NCI-H748 treated with DMSO at 0.1 percent for 48 hours (cell line): ENCODE data around the gene HSPB3.
"Not testable (repeated sequence)": the region's sequence is repeated elsewhere in the genome, so short reads cannot be mapped to it uniquely, and the experiment has no call there.

Experiments
- DNase-seq: peaks from one replicate; lab custom pipeline; 2025; lab: John Stamatoyannopoulos, UW

The HSPB3 gene

DNA sequence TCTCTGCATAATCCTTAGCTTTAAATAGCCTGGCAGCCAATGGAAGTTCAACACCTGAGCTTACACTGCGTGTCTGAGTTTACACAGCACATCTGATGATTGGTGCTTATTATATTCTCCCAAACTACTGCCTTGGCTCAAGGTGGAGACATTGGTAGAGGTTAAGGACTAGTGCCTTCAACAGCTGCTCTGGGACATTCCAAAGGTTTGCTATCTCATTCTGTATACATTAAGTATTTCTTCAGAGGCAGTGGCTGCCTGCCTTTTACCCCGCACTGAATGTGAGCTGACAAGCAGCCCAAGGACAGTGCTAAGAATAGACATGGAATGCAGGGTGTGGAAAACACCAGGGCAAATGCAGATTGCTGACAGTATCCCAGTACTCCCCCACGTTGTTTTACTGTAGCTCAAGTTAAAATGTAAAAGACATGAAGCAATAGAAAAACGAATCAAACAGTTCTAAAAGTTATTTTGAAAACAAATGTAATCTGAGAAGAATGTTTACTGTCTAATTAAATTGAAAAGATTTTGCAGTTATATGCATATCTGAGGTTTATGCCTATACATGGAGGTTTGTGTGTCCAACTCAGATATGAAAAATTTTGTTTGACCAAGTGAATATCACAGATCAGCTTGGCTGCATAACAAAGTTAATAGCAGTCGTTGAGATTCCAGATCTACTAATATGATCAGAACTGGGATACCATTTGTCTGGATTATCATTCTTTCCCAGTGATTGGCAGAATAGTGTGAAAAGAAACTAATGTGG is 1.8 kb downstream of the HSPB3 start:
- no peak for DNase-seq

DNA sequence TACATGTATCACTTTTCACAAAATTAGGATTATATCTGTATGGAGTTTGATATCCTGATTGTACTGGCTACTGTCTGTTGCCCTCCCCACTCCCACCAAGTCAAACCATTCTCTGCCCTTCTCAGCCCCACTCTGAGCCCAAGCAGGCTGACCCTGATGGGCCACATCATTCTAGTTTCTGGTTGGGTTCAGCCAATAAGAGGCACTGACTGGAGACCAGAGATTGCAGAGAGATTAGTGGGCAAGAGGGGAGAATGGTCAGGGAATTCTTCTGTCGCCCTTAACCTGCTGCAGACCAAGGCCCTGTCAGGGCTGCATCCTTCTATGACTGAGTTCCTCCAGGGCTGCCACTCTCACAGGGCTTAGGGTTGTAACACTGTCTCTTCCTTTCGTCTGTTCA is 2.7 kb downstream of the HSPB3 start:
- no peak for DNase-seq

- DNase-seq = no peak
Observed at GRCh38 chr5:54460181-54460919, 4.9 kb downstream of the HSPB3 start.

- no peak for DNase-seq
Observed at GRCh38 chr5:54462281-54462680, 6.8 kb downstream of the HSPB3 start.

GRCh38 chr5:54463713-54464112 is 8.2 kb downstream of the HSPB3 start:
- DNase-seq = no peak

DNA sequence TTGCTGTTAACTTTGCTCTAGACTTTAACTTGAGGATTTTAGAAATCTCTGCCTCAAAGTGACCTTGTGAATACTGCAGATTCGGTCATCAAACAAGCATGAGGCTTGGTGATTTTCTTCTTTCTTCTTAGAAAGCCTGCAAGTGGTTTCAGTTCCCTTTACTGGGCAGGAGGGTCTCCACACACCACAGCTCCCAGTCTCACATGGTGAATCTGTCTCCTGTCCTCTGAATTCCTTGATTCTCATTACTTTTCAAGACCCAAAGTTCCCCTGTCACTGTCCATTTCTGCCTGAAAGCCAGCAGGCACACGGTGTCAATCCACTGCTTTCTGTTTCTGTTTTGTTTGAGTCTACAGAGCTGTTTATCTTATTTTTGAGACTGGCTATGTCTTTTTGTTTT is 14.1 kb downstream of the HSPB3 start:
- DNase-seq = no peak

DNA sequence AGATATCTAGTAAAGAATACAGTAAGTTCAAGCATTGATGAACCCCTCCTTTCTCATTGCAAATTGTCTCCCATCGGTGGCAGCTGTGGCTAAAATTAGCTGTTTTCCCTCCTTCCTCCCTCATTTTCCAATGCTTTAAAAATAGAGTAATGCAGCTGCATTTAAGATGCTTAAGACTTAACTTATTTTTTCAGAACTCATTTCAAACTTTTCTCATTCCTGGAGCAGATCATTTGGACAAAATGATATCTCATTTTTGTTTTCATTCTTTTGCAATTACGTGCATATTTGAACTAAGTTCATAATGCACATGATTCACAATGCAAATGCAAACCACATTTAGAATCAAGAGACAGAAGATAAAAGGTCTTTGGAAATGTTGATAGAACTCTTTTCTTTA is 14.6 kb downstream of the HSPB3 start:
- no peak for DNase-seq

DNA sequence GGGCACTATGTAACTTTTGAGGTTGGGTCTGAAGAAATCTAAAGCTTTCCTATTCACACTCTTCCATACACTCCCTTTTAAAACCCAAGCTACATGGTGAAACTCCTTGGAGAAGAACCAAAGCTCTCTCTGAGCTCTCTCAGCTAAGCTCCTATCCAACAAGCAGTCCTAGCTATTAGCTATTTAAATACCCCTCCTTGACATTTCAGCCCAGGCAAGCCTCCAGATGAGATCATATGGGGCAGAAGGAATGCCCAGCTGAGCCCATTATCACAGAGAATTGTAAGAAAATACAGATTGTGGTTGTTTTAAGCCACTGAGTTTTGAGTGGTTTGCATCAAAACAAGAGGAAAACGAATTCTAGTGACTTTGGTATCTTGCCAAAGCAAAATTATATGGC is 15.2 kb downstream of the HSPB3 start:
- no peak for DNase-seq

DNA sequence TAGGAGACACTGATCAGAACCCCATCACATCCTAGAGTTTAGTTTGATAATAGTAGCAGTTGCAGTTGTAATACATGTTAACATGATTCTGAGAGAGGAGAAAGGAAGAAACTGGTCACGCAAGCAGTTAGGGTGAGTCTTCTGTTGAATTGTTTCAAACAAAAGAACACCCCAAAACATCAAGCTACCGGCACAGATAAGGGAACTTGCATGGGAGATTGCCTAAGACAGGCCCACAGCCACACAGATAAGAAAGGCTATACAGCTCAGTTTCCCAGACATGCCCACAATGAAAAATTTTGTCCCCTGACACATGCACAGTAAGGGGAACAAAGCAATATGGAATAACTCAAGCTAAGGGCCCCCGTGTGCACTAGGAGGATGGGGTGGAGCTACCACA is 15.9 kb downstream of the HSPB3 start:
- DNase-seq = no peak

GRCh38 chr5:54476682-54477081 is 21.2 kb downstream of the HSPB3 start:
- no peak for DNase-seq

DNA sequence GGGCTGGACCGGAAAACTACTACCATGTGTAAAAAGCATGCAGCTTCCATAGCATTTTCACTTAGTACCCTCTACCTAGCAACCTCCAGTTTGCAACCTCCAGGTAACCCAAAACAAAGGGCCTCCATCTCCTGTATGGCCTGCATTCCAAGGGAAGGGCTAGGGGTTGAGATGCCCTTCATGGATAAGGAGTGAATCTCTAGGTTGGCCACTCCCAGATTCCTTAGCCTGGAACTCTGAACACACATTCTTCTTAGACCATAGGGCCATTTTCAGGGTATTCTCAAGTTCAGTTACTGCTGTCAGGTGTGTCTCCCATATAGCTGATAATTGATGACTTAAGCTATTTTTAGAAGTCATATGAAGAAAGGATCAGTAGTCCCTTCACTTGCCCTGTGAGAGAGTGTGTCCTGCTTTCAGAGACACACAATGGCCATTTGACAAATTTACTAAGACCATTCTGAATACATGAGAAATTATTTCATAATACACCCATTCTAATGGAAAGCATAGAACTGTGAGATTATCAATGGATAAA is 22.5 kb downstream of the HSPB3 start:
- no peak for DNase-seq

DNA sequence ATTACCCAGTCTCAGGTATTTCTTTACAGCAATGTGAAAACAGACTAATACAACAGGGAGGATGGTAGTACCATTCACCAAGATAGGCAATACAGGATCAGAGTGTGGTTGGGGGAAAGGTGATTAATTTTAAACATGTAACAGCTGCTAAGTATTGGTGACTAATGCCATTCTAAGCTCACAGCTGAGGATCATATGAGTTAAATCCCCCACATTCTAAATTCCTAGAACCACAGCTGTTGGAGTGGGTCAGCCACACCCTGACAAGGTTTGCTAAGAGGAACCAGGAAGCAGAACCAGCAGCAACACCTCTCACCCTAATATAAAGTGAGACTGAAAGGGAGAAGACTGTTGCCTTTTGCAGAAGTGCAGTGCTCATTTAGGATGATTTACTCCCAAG is 24.8 kb downstream of the HSPB3 start:
- no peak for DNase-seq

DNA sequence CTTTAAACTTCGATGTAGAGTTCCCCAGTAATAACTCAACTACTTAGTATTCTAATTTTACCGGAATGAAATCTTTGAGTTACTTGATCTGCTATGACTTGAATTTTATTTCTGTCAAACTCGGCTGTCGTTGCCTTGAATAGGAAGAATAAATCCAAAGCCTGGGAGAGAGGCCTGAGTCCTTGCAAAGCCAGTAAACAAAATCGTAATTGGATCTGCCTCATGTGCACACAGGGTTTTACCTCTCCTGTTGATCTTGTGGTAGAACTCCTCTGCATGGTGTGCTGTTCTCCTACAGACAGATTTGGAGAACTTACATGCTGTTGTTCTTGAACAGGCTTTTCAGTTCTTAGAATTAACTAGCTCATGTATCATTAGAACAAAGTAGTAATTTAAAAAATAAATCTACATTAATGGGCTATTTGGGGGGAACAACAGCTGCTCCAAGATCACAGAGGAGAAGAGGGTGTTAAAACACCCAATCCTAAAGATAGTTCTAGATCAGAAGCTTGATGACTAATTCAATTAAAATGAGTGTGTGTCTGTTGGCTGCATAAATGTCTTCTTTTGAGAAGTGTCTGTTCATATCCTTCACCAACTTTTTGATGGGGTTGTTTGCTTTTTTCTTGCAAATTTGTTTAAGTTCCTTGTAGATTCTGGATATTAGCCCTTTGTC is 28.9 kb downstream of the HSPB3 start:
- no peak for DNase-seq

GRCh38 chr5:54485659-54486058 is 30.2 kb downstream of the HSPB3 start:
- DNase-seq = not testable (repeated sequence)

DNA sequence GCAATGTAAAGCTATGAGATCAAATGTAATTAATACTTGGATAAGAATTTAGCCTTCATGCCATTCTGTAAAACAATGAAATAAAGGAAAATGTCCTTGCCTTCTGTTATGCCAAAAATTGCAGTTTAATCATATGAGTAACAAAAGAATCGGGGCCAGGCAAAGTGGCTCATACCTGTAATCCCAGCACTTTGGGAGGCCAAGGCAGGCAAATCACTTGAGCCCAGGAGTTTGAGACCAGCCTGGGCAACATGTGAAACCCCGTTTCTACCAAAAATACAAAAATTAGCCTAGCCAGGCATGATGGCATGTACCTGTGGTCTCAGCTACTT is 34.1 kb downstream of the HSPB3 start:
- DNase-seq = not testable (repeated sequence)

DNA sequence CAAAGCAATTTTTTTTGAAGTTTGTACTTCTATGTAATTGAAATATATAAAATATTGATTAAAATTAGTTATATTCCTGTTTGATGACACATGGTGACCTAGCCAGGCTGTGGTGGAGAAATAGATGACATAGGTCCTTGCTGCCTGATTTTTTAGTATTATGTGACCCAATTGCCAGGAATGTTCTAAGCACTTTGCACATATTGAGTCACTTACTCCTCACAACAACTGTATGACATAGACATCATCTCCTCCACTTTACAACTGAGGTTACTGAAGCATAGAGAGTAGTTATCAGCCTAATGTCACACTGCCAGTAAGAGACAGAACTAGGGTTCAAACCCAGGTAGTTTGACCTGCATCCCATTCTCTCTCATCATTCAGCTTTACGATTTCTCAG is 35.8 kb downstream of the HSPB3 start:
- no peak for DNase-seq

DNA sequence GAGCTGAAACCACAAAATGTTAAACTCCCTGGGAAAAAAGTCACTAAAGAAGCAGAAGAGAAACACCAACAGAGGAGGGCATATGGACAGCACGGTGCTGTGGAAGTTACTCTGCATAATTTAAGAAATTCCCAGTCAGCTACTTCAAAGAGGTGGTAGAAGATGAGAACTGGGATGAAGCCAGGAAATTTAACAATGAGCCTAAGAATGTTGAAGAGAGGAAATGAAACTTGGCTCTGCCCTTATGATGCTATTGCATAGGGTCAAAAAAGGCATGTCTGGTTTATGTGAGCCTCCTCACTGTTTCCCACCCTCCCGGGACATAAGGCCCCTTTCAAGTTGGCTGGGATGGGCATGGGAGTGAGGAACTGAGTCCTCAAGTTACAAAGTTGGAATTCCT is 36.7 kb downstream of the HSPB3 start:
- no peak for DNase-seq

- DNase-seq = no peak
Observed at GRCh38 chr5:54495027-54495426, 39.5 kb downstream of the HSPB3 start.
